ENCODE measurements around the gene STIM2.
"Not testable (repeated sequence)": the region's sequence is repeated elsewhere in the genome, so short reads cannot be mapped to it uniquely, and the experiment has no call there.

Gene STIM2

GRCh38 chr4:26819026-26819425 is 41.6 kb upstream of the STIM2 start:
- no peak overlapping the region for H3K4me3 ChIP-seq (ENCODE audit: low read depth, low read length)
- ChIA-PET POLR2A (no interaction called here), CTCF (no interaction called here)
- no peak for TF ChIP-seq CTCF (IDR thresholded peaks at IDR 0.05; ENCODE audit: insufficient read depth, low read length, missing control alignments)
- DNase-seq (ENCODE audit: low read depth, low spot score): no peak

GRCh38 chr4:26819478-26820095 is 41.1 kb upstream of the STIM2 start:
- DNase-seq (ENCODE audit: low read depth, low spot score): no peak
- ChIA-PET CTCF (no interaction called here), POLR2A (no interaction called here)

GRCh38 chr4:26820346-26820745 is 40.3 kb upstream of the STIM2 start:
- H3K4me3 ChIP-seq (ENCODE audit: low read depth, low read length): no peak overlapping the region
- no peak for TF ChIP-seq CTCF (IDR thresholded peaks at IDR 0.05; ENCODE audit: insufficient read depth, low read length, missing control alignments)
- ChIA-PET CTCF (no interaction called here), POLR2A (no interaction called here)
- DNase-seq (ENCODE audit: low read depth, low spot score): no peak

More at GRCh38 chr4:26819478-26820095, 41.1 kb upstream of the STIM2 start:
- no peak overlapping the region for H3K4me3 ChIP-seq (ENCODE audit: low read depth, low read length)
- no peak for TF ChIP-seq CTCF (IDR thresholded peaks at IDR 0.05; ENCODE audit: insufficient read depth, low read length, missing control alignments)

- ChIA-PET CTCF (no interaction called here), POLR2A (no interaction called here)
- TF ChIP-seq CTCF (IDR thresholded peaks at IDR 0.05; ENCODE audit: insufficient read depth, low read length, missing control alignments): no peak
- no peak overlapping the region for H3K4me3 ChIP-seq (ENCODE audit: low read depth, low read length)
- DNase-seq (ENCODE audit: low read depth, low spot score): no peak
Observed at GRCh38 chr4:26821031-26821430, 39.6 kb upstream of the STIM2 start.

- ChIA-PET CTCF (no interaction called here), POLR2A (no interaction called here)
- no peak overlapping the region for H3K4me3 ChIP-seq (ENCODE audit: low read depth, low read length)
- no peak for DNase-seq (ENCODE audit: low read depth, low spot score)
- no peak for TF ChIP-seq CTCF (IDR thresholded peaks at IDR 0.05; ENCODE audit: insufficient read depth, low read length, missing control alignments)
Observed at GRCh38 chr4:26821677-26822503, 38.8 kb upstream of the STIM2 start.

- CTCF ChIA-PET: no interaction called here
- no peak for TF ChIP-seq CTCF (IDR thresholded peaks at IDR 0.05; ENCODE audit: insufficient read depth, low read length, missing control alignments)
- H3K4me3 ChIP-seq (ENCODE audit: low read depth, low read length): no peak overlapping the region
- DNase-seq (ENCODE audit: low read depth, low spot score): no peak
- POLR2A ChIA-PET: no interaction called here
Observed at GRCh38 chr4:26822546-26822945, 38.1 kb upstream of the STIM2 start.

- DNase-seq (ENCODE audit: low read depth, low spot score); POLR2A ChIA-PET; CTCF ChIA-PET: not testable (repeated sequence)
Observed at GRCh38 chr4:26822974-26823373, 37.7 kb upstream of the STIM2 start.

More at GRCh38 chr4:26822974-26823373, 37.7 kb upstream of the STIM2 start:
- H3K4me3 ChIP-seq (ENCODE audit: low read depth, low read length): not testable (repeated sequence)
